GM18861 (cell line): ENCODE measurements around the gene EFCAB3.
"Not testable (repeated sequence)": the region's sequence is repeated elsewhere in the genome, so short reads cannot be mapped to it uniquely, and the experiment has no call there.

ENCODE experiments used
- ATAC-seq: cut with Tn5 transposase; IDR thresholded peaks from one replicate; pipeline ENCODE4 v1.9.1; 2021; ENCODE audit not compliant: unreplicated experiment

Gene EFCAB3

GRCh38 chr17:62380253-62380652 is at the start of gene EFCAB3:
Gene EFCAB3 (plus strand): TSS chr17:62380553. CDS start chr17:62382980, 2,427 bp downstream.
- no peak for ATAC-seq

GRCh38 chr17:62336527-62336926 is 43.8 kb upstream of the EFCAB3 start:
- no peak for ATAC-seq

GRCh38 chr17:62343764-62344270 is 36.5 kb upstream of the EFCAB3 start:
- ATAC-seq, result no peak

- ATAC-seq, result no peak
These were observed 29.2 kb upstream of the EFCAB3 start for GRCh38 chr17:62351176-62351575.

- no peak for ATAC-seq
These were observed 14.2 kb upstream of the EFCAB3 start for GRCh38 chr17:62366191-62366590.

- no peak for ATAC-seq
These were observed 1.2 kb downstream of the EFCAB3 start for GRCh38 chr17:62381561-62381960.

GRCh38 chr17:62388856-62389255 is 8.5 kb downstream of the EFCAB3 start:
- no peak for ATAC-seq

- no peak for ATAC-seq
These were observed 12.6 kb downstream of the EFCAB3 start for GRCh38 chr17:62392908-62393307.

- ATAC-seq, result no peak
These were observed 18.5 kb downstream of the EFCAB3 start for GRCh38 chr17:62398891-62399290.

- no peak for ATAC-seq
These were observed 25.1 kb downstream of the EFCAB3 start for GRCh38 chr17:62405451-62405850.

- not testable (repeated sequence) for ATAC-seq
These were observed 32.7 kb downstream of the EFCAB3 start for GRCh38 chr17:62413090-62413489.

GRCh38 chr17:62423647-62424461 is 43.5 kb downstream of the EFCAB3 start, which contains the start of gene METTL2A:
Gene METTL2A (plus strand): TSS chr17:62423897. CDS start chr17:62423903, 6 bp downstream.
- peak; percentile 85 for ATAC-seq

- not testable (repeated sequence) for ATAC-seq
These were observed 45.9 kb downstream of the EFCAB3 start for GRCh38 chr17:62426214-62426613.

- ATAC-seq, result not testable (repeated sequence)
These were observed 54.9 kb downstream of the EFCAB3 start for GRCh38 chr17:62435251-62435650.

GRCh38 chr17:62441181-62441580 is 60.8 kb downstream of the EFCAB3 start:
- ATAC-seq, result not testable (repeated sequence)

GRCh38 chr17:62444063-62444462 is 63.7 kb downstream of the EFCAB3 start:
- ATAC-seq, result no peak

- ATAC-seq, result not testable (repeated sequence)
These were observed 65.4 kb downstream of the EFCAB3 start for GRCh38 chr17:62445791-62446190.

GRCh38 chr17:62452195-62452594 is 71.8 kb downstream of the EFCAB3 start:
- not testable (repeated sequence) for ATAC-seq

GRCh38 chr17:62453041-62453440 is 72.7 kb downstream of the EFCAB3 start:
- not testable (repeated sequence) for ATAC-seq

GRCh38 chr17:62453656-62454055 is 73.3 kb downstream of the EFCAB3 start:
- peak; percentile 26 for ATAC-seq

- ATAC-seq, result peak; percentile 47
These were observed 73.8 kb downstream of the EFCAB3 start for GRCh38 chr17:62454111-62454510.

GRCh38 chr17:62456016-62456415 is 75.7 kb downstream of the EFCAB3 start:
- no peak for ATAC-seq
